SH-SY5Y (cell line): Measurements from ENCODE around the gene GP1BB.

Experiments used
- GATA2 ChIP-seq: IDR thresholded peaks from 2 replicates; pipeline ENCODE4 v1.6.1; 2011; ENCODE audit warnings: mild to moderate bottlenecking, low read depth, low read length
- GATA3 ChIP-seq: IDR thresholded peaks from 2 replicates; pipeline ENCODE4 v1.6.1; 2011; ENCODE audit warnings: low read depth, mild to moderate bottlenecking, low read length, moderate library complexity

DNA sequence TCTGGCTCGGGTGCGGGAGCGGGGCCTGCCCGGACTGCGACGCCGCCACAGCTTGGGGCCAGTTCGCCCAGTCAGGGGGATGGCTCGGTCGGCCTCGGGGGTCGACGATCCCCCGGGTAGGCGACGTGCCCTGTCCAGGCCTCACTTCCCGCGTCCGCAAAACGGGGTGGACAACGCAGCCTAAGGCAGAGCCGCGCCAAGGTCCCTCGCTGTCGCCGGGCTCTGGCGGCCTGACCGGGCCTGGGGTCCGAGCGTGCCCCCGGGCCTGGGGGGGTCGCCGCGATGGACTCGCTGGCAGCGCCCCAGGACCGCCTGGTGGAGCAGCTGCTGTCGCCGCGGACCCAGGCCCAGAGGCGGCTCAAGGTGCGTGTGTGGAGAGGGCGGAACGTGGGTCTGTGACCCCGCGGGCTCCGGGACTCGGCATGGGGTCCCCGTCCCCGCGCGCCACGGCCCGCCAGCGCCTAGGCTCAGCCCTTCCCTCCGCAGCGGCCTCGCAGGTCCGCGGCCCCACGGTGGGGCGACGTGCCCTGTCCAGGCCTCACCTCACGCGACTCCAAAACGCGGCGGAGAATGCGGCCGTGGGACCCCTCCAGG lies 4.8 kb upstream of the GP1BB start:
- TF ChIP-seq GATA2: no peak
- TF ChIP-seq GATA3: no peak
